KBM-7 (cell line): ENCODE results near the gene FBXO42.

Experiments
- DNase-seq: peaks from one replicate; pipeline ENCODE4 v3.0.0-alpha.2; 2015
- in situ Hi-C: fragments of 300-500 bp; cut with MboI; formaldehyde crosslinking; loops from 2 replicates; pipeline ENCODE4 v1.14.3; 2020; ENCODE audit warnings: low sequenced_read_pairs, low pct_unique_long_range_greater_than_20kb, mixed read lengths

The FBXO42 gene

DNA sequence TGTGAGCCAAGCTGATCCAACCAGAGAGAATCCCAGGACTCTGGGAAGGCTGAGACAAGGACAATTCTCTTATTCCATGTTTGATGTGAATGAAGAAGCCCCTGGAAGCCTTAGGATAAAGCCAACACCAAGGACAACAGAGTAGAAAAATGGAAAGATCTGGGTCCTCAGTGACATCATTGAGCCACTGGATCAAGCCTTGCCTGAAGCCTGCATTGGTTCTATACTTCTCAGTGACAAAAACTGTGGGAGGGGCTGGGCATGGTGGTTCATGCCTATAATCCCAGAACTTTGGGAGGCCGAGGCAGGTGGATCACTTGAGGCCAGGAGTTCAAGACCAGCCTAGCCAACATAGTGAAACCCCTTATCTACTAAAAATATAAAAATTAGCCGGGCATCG lies 155.4 kb downstream of the FBXO42 start:
- DNase-seq, result no peak
- in situ Hi-C loops, result no loop called here
